Measurements from ENCODE around the gene BCL2A1. TPM values are rescaled to one million over a fixed set of nuclear protein-coding genes. Genes with fewer than 3 reads are reported as not detected.

The BCL2A1 gene
- polyA plus RNA-seq, 1 donor (not counting 4 experiments of a cell fraction or from before 2014, with no cell fraction given): 0.10 TPM

DNA sequence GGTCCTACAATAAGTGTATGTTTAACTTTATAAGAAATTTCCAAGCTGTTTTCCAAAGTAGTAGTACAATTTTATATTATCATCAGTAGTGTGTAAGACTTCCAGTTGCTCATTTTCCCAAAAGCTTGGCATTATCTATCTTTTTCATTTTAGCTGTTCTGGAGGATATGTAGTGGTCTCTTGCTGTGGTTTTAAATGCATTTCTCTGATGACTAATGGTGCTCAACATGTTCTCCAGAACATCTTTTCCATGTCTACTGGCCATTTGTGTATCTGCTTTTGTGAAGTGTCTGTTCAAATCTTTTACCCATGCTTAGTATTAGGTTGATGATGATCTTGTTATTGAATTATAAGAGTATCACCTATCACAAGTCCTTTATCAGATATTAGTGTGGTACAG lies 13.3 kb downstream of the BCL2A1 start:
- no peak overlapping the region for H3K4me2 ChIP-seq (ENCODE audit: control insufficient read depth, extremely low read depth, insufficient read depth, low read depth, low read length)
- H3K79me2 ChIP-seq (ENCODE audit: control insufficient read depth, insufficient read depth, low read length): no peaks in the 10 kb centered on the region
- dilution Hi-C loops (cut with MboI; ENCODE audit: extremely low pct_ligation_motif_present, low sequenced_read_pairs): no loop called here
- no peaks in the 10 kb centered on the region for H4K20me1 ChIP-seq (ENCODE audit: control insufficient read depth, extremely low read depth, insufficient read depth, low read length)
- no peaks in the 10 kb centered on the region for H3K36me3 ChIP-seq (ENCODE audit: control insufficient read depth in 2 of 2, extremely low read depth in 1 of 2, insufficient read depth in 2 of 2, low read length in 2 of 2)
- H2AFZ ChIP-seq (ENCODE audit: control insufficient read depth, low read length): no peak overlapping the region
- no peak overlapping the region for H3K9ac ChIP-seq (ENCODE audit: control insufficient read depth, extremely low read depth, insufficient read depth, low read length)
- no peak for TF ChIP-seq CTCF (optimal IDR thresholded peaks at IDR 0.05 in 1 of 3, IDR thresholded peaks at IDR 0.05 in 1 of 3, conservative IDR thresholded peaks at IDR 0.05 in 1 of 3; ENCODE audit: extremely low read depth in 1 of 3, insufficient read depth in 2 of 3, low read length in 3 of 3)
- no peak for TF ChIP-seq EZH2 (IDR thresholded peaks at IDR 0.05; ENCODE audit: low read length)
- DNase-seq (ENCODE audit: low read depth, low spot score) (no peak), FAIRE-seq (no peak)
- no peaks in the 10 kb centered on the region for H3K9me1 ChIP-seq (ENCODE audit: control insufficient read depth, extremely low read depth, insufficient read depth, low read length)
- H3K27me3 ChIP-seq (ENCODE audit: control insufficient read depth, extremely low read depth, insufficient read depth, low read length): no peaks in the 10 kb centered on the region
- no peak overlapping the region for H3K4me3 ChIP-seq (ENCODE audit: control insufficient read depth in 2 of 3, extremely low read depth in 1 of 3, insufficient read depth in 2 of 3, low read depth in 1 of 3, low read length in 3 of 3)
- no peak overlapping the region for H3K27ac ChIP-seq (ENCODE audit: control insufficient read depth, insufficient read depth, low read length)
- no peaks in the 10 kb centered on the region for H3K9me3 ChIP-seq (ENCODE audit: control insufficient read depth, low read depth, low read length)
- H3K4me1 ChIP-seq (ENCODE audit: control insufficient read depth, extremely low read depth, insufficient read depth, low read length): no peaks in the 10 kb centered on the region

DNA sequence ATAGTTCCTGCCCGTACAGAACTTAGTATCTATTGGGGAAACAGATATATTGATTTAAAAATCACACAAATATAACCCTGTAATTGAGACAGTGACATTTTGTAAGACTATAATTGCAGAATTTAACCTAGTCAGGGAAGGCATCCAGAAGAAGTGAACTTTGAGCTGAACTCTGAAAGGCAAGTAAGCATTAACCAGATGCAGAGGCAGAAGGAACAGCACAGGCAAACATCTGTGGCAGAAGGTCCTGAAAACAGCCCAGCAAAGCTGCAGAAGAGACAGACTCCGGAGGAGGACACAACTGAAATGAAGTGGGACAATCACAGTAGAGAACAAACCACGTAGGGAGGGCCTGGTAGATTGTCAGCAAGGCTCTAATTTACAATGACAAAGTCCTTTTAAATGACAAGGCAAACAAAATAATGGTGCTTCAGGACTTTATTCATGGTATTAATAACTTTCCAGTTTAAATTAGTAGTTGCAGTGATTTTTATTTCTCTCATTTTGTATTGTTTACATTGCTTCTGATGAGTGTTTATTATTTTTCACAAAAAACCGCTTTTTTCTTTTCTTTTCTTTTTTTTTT lies 14.5 kb downstream of the BCL2A1 start:
- Histone ChIP-seq H3K27me3 (ENCODE audit: control insufficient read depth, extremely low read depth, insufficient read depth, low read length) (no peaks in the 10 kb centered on the region), H3K4me1 (ENCODE audit: control insufficient read depth, extremely low read depth, insufficient read depth, low read length) (no peaks in the 10 kb centered on the region), H2AFZ (ENCODE audit: control insufficient read depth, low read length) (no peak overlapping the region), H3K4me3 (ENCODE audit: control insufficient read depth in 2 of 3, extremely low read depth in 1 of 3, insufficient read depth in 2 of 3, low read depth in 1 of 3, low read length in 3 of 3) (no peak overlapping the region), H4K20me1 (ENCODE audit: control insufficient read depth, extremely low read depth, insufficient read depth, low read length) (no peaks in the 10 kb centered on the region), H3K4me2 (ENCODE audit: control insufficient read depth, extremely low read depth, insufficient read depth, low read depth, low read length) (no peak overlapping the region), H3K27ac (ENCODE audit: control insufficient read depth, insufficient read depth, low read length) (no peak overlapping the region), H3K36me3 (ENCODE audit: control insufficient read depth in 2 of 2, extremely low read depth in 1 of 2, insufficient read depth in 2 of 2, low read length in 2 of 2) (no peaks in the 10 kb centered on the region), H3K9me1 (ENCODE audit: control insufficient read depth, extremely low read depth, insufficient read depth, low read length) (no peaks in the 10 kb centered on the region), H3K9ac (ENCODE audit: control insufficient read depth, extremely low read depth, insufficient read depth, low read length) (no peak overlapping the region), H3K79me2 (ENCODE audit: control insufficient read depth, insufficient read depth, low read length) (no peaks in the 10 kb centered on the region), H3K9me3 (ENCODE audit: control insufficient read depth, low read depth, low read length) (no peaks in the 10 kb centered on the region)
- TF ChIP-seq EZH2 (IDR thresholded peaks at IDR 0.05; ENCODE audit: low read length): no peak
- TF ChIP-seq CTCF (optimal IDR thresholded peaks at IDR 0.05 in 1 of 3, IDR thresholded peaks at IDR 0.05 in 1 of 3, conservative IDR thresholded peaks at IDR 0.05 in 1 of 3; ENCODE audit: extremely low read depth in 1 of 3, insufficient read depth in 2 of 3, low read length in 3 of 3): no peak
- DNase-seq (ENCODE audit: low read depth, low spot score): no peak
- dilution Hi-C loops (cut with MboI; ENCODE audit: extremely low pct_ligation_motif_present, low sequenced_read_pairs): no loop called here
- FAIRE-seq: no peak
